Trophoblast cell (in vitro differentiated cells and primary cell): Measurements from ENCODE around the gene MGAM2.

Experiments
- DNase-seq, 2 donors: peaks; one replicate each; pipeline ENCODE4 v3.0.0-alpha.2; 2016
- H2AFZ ChIP-seq: 2 replicates; pipeline ENCODE4 v1.6.1; 2013; ENCODE audit warnings: low read length, moderate library complexity, mild to moderate bottlenecking; ENCODE audit not compliant: insufficient read depth, poor library complexity
- H2AK5ac ChIP-seq: 2 replicates; pipeline ENCODE4 v1.6.1; 2013; ENCODE audit warnings: mild to moderate bottlenecking, low read length
- H2BK120ac ChIP-seq: 2 replicates; pipeline ENCODE4 v1.6.1; 2013; ENCODE audit warnings: low read length, mild to moderate bottlenecking, moderate library complexity; ENCODE audit not compliant: insufficient read depth, poor library complexity
- H2BK12ac ChIP-seq: 2 replicates; pipeline ENCODE4 v1.6.1; 2013; ENCODE audit warnings: mild to moderate bottlenecking, low read length, moderate library complexity
- H2BK5ac ChIP-seq: 2 replicates; pipeline ENCODE4 v1.6.1; 2013; ENCODE audit warnings: low read length, low read depth, moderate library complexity, mild to moderate bottlenecking; ENCODE audit not compliant: poor library complexity
- H3K14ac ChIP-seq: 2 replicates; pipeline ENCODE4 v1.6.1; 2013; ENCODE audit warnings: mild to moderate bottlenecking, low read length
- H3K18ac ChIP-seq: 2 replicates; pipeline ENCODE4 v1.6.1; 2013; ENCODE audit warnings: mild to moderate bottlenecking, low read length
- H3K23ac ChIP-seq: 2 replicates; pipeline ENCODE4 v1.6.1; 2013; ENCODE audit warnings: low read length
- H3K27ac ChIP-seq: 2 replicates; pipeline ENCODE4 v1.5.1; 2013; ENCODE audit warnings: low read depth, mild to moderate bottlenecking, inconsistent platforms, low read length, moderate library complexity
- H3K27me3 ChIP-seq: 2 replicates; pipeline ENCODE4 v1.6.1; 2013; ENCODE audit warnings: inconsistent platforms, mild to moderate bottlenecking, low read length, moderate library complexity; ENCODE audit not compliant: insufficient read depth
- H3K36me3 ChIP-seq, 2 experiments: 1 replicate in 1 of 2; 2 replicates in 1 of 2; pipeline ENCODE4 v1.6.1; 2013; ENCODE audit warnings: low read length in 2 of 2, mild to moderate bottlenecking in 2 of 2, moderate library complexity in 1 of 2; ENCODE audit not compliant: insufficient read depth in 2 of 2, control insufficient read depth in 1 of 2
- H3K4ac ChIP-seq: 2 replicates; pipeline ENCODE4 v1.6.1; 2013; ENCODE audit warnings: low read depth, mild to moderate bottlenecking, low read length, moderate library complexity
- H3K4me1 ChIP-seq, 2 experiments: 1 replicate in 1 of 2; 2 replicates in 1 of 2; pipeline ENCODE4 v1.6.1; 2013; ENCODE audit warnings: low read length in 2 of 2, mild to moderate bottlenecking in 2 of 2, moderate library complexity in 1 of 2; ENCODE audit not compliant: insufficient read depth in 2 of 2, control insufficient read depth in 1 of 2
- H3K4me2 ChIP-seq: 2 replicates; pipeline ENCODE4 v1.6.1; 2013; ENCODE audit warnings: inconsistent platforms, mild to moderate bottlenecking, low read length, moderate library complexity
- H3K4me3 ChIP-seq: 2 replicates; pipeline ENCODE4 v1.5.1; 2013; ENCODE audit warnings: mild to moderate bottlenecking, low read depth, low read length, inconsistent platforms
- H3K79me1 ChIP-seq: one replicate; pipeline ENCODE4 v1.6.1; 2013; ENCODE audit warnings: low read length
- H3K79me2 ChIP-seq: 2 replicates; pipeline ENCODE4 v1.6.1; 2013; ENCODE audit warnings: low read length, mild to moderate bottlenecking; ENCODE audit not compliant: control insufficient read depth, insufficient read depth, poor library complexity
- H3K9ac ChIP-seq: 2 replicates; pipeline ENCODE4 v1.6.1; 2013; ENCODE audit warnings: mild to moderate bottlenecking, low read length
- H3K9me3 ChIP-seq: 2 replicates; pipeline ENCODE4 v1.6.1; 2013; ENCODE audit warnings: low read depth, mild to moderate bottlenecking, control low read depth, inconsistent platforms, low read length; ENCODE audit not compliant: insufficient read depth
- H4K12ac ChIP-seq: 2 replicates; pipeline ENCODE4 v1.6.1; 2013; ENCODE audit warnings: low read depth, mild to moderate bottlenecking, low read length, moderate library complexity
- H4K8ac ChIP-seq: 2 replicates; pipeline ENCODE4 v1.6.1; 2013; ENCODE audit warnings: low read depth, mild to moderate bottlenecking, low read length, moderate library complexity
- H4K91ac ChIP-seq: one replicate; pipeline ENCODE4 v1.6.1; 2013; ENCODE audit warnings: low read depth, mild to moderate bottlenecking, low read length, moderate library complexity
- WGBS: extraction: QIAGEN DNeasy Blood & Tissue Kit; methylation state at CpG from one replicate; pipeline ENCODE4 v1.1.7; 2013; ENCODE audit warnings: missing lambda C conversion rate; ENCODE audit not compliant: insufficient read length, insufficient coverage; ENCODE audit errors: extremely low coverage; 5-methylcytosine and 5-hydroxymethylcytosine counted together

The MGAM2 gene

GRCh38 chr7:142177869-142178268 is 66.4 kb downstream of the MGAM2 start:
- no peak overlapping the region for H4K91ac ChIP-seq
- no peak overlapping the region for H3K27ac ChIP-seq
- no peak overlapping the region for H3K4me2 ChIP-seq
- peaks cover 3 to 10% of the 10 kb centered on the region in 2 experiments for H3K4me1 ChIP-seq
- no peak overlapping the region for H4K12ac ChIP-seq
- no peak overlapping the region for H3K23ac ChIP-seq
- no peak overlapping the region for H2BK120ac ChIP-seq
- H2BK5ac ChIP-seq = no peak overlapping the region
- no peak overlapping the region for H3K4ac ChIP-seq
- peak in 1 of 2 donors; percentile 16 for DNase-seq
- H3K14ac ChIP-seq = no peak overlapping the region
- H3K9me3 ChIP-seq = no peaks in the 10 kb centered on the region
- no peak overlapping the region for H3K9ac ChIP-seq
- H3K36me3 ChIP-seq = no peaks in the 10 kb centered on the region
- no peak overlapping the region for H4K8ac ChIP-seq
- H3K4me3 ChIP-seq = no peak overlapping the region
- H2AFZ ChIP-seq = no peak overlapping the region
- H2BK12ac ChIP-seq = no peak overlapping the region
- no peaks in the 10 kb centered on the region for H3K79me1 ChIP-seq
- H3K79me2 ChIP-seq = no peaks in the 10 kb centered on the region
- H3K18ac ChIP-seq = no peak overlapping the region
- H2AK5ac ChIP-seq = no peak overlapping the region
- no peaks in the 10 kb centered on the region for H3K27me3 ChIP-seq

GRCh38 chr7:142180426-142180825 is 68.9 kb downstream of the MGAM2 start:
- no CpG with 5 or more reads among the region's 1 CpG for WGBS
- H3K27me3 ChIP-seq = no peaks in the 10 kb centered on the region
- no peak overlapping the region for H3K14ac ChIP-seq
- H3K9me3 ChIP-seq = no peaks in the 10 kb centered on the region
- no peak overlapping the region for H4K91ac ChIP-seq
- H3K79me1 ChIP-seq = no peaks in the 10 kb centered on the region
- H4K12ac ChIP-seq = no peak overlapping the region
- H2AFZ ChIP-seq = no peak overlapping the region
- no peak overlapping the region for H3K4me2 ChIP-seq
- H3K9ac ChIP-seq = no peak overlapping the region
- H3K23ac ChIP-seq = no peak overlapping the region
- H3K4me1 ChIP-seq = peaks cover 3 to 10% of the 10 kb centered on the region in 2 experiments
- no peak overlapping the region for H3K27ac ChIP-seq
- no peak overlapping the region for H3K18ac ChIP-seq
- no peak overlapping the region for H2AK5ac ChIP-seq
- no peaks in the 10 kb centered on the region for H3K79me2 ChIP-seq
- H3K4me3 ChIP-seq = no peak overlapping the region
- no peak overlapping the region for H3K4ac ChIP-seq
- no peaks in the 10 kb centered on the region for H3K36me3 ChIP-seq
- no peak overlapping the region for H2BK5ac ChIP-seq
- DNase-seq = peak in 1 of 2 donors; percentile 8
- H4K8ac ChIP-seq = no peak overlapping the region
- no peak overlapping the region for H2BK120ac ChIP-seq
- H2BK12ac ChIP-seq = no peak overlapping the region

- Histone ChIP-seq H3K4me3 (no peak overlapping the region), H3K4me2 (no peak overlapping the region), H3K4me1 (peaks cover 3 to 10% of the 10 kb centered on the region in 2 experiments), H3K18ac (no peak overlapping the region), H4K91ac (no peak overlapping the region), H3K79me2 (no peaks in the 10 kb centered on the region), H3K14ac (no peak overlapping the region), H2BK12ac (no peak overlapping the region), H2AFZ (no peak overlapping the region), H3K9me3 (no peaks in the 10 kb centered on the region), H4K12ac (no peak overlapping the region), H3K9ac (no peak overlapping the region), H3K27ac (no peak overlapping the region), H3K23ac (no peak overlapping the region), H2BK5ac (no peak overlapping the region), H3K79me1 (no peaks in the 10 kb centered on the region), H4K8ac (no peak overlapping the region), H3K27me3 (no peaks in the 10 kb centered on the region), H3K36me3 (no peaks in the 10 kb centered on the region), H2AK5ac (no peak overlapping the region), H2BK120ac (no peak overlapping the region), H3K4ac (no peak overlapping the region)
- no peak for DNase-seq
- no CpG with 5 or more reads among the region's 2 CpGs for WGBS
Observed at GRCh38 chr7:142181211-142181610, 69.7 kb downstream of the MGAM2 start.

- Histone ChIP-seq H3K23ac (no peak overlapping the region), H3K79me1 (no peaks in the 10 kb centered on the region), H3K4ac (no peak overlapping the region), H3K27ac (no peak overlapping the region), H3K4me2 (no peak overlapping the region), H4K91ac (no peak overlapping the region), H2AFZ (no peak overlapping the region), H4K12ac (no peak overlapping the region), H2BK5ac (no peak overlapping the region), H3K36me3 (no peaks in the 10 kb centered on the region), H3K18ac (no peak overlapping the region), H2BK120ac (no peak overlapping the region), H2BK12ac (no peak overlapping the region), H2AK5ac (no peak overlapping the region), H3K9ac (no peak overlapping the region), H3K27me3 (no peaks in the 10 kb centered on the region), H3K4me1 (peaks cover 3 to 10% of the 10 kb centered on the region in 2 experiments), H4K8ac (no peak overlapping the region), H3K79me2 (no peaks in the 10 kb centered on the region), H3K4me3 (no peak overlapping the region), H3K9me3 (no peaks in the 10 kb centered on the region), H3K14ac (no peak overlapping the region)
- WGBS = no CpG with 5 or more reads among the region's 1 CpG
- no peak for DNase-seq
Observed at GRCh38 chr7:142181966-142182365, 70.4 kb downstream of the MGAM2 start.
